GM18526 (cell line): Measurements from ENCODE around the gene FASTK.

ENCODE experiments used
- POLR2A ChIP-seq: IDR thresholded peaks from 3 replicates; pipeline ENCODE4 v1.6.1; 2011; ENCODE audit not compliant: insufficient read length; ENCODE audit errors: extremely low read depth

FASTK gene

GRCh38 chr7:151121380-151122170 is 41.0 kb upstream of the FASTK start:
- TF ChIP-seq POLR2A, result no peak

- no peak for TF ChIP-seq POLR2A
These were observed 40.3 kb upstream of the FASTK start for GRCh38 chr7:151120896-151121295.

- no peak for TF ChIP-seq POLR2A
These were observed 39.3 kb upstream of the FASTK start for GRCh38 chr7:151119902-151120301.

GRCh38 chr7:151119055-151119415 is 38.4 kb upstream of the FASTK start:
- no peak for TF ChIP-seq POLR2A

GRCh38 chr7:151118108-151119054 is 37.8 kb upstream of the FASTK start:
- no peak for TF ChIP-seq POLR2A

GRCh38 chr7:151117565-151117964 is 37.0 kb upstream of the FASTK start:
- TF ChIP-seq POLR2A, result no peak

- TF ChIP-seq POLR2A, result no peak
These were observed 36.2 kb upstream of the FASTK start for GRCh38 chr7:151116603-151117440.

- no peak for TF ChIP-seq POLR2A
These were observed 35.3 kb upstream of the FASTK start for GRCh38 chr7:151115836-151116418.

GRCh38 chr7:151115121-151115835 is 34.7 kb upstream of the FASTK start:
- TF ChIP-seq POLR2A, result no peak

- TF ChIP-seq POLR2A, result no peak
These were observed 33.8 kb upstream of the FASTK start for GRCh38 chr7:151114151-151115090.

- TF ChIP-seq POLR2A, result no peak
These were observed 32.9 kb upstream of the FASTK start for GRCh38 chr7:151113344-151114150.

- no peak for TF ChIP-seq POLR2A
These were observed 30.5 kb upstream of the FASTK start for GRCh38 chr7:151110941-151111645.
